Natural killer cell treated with Interleukin-12 subunit alpha and Interleukin-12 subunit beta and Interleukin-15 and Interleukin-18, amount 100 ng/mL, for 72 hours (primary cell): ENCODE data around the gene PIGN. TPM values are rescaled to one million over a fixed set of nuclear protein-coding genes. Genes with fewer than 3 reads are reported as not detected.
"Not testable (repeated sequence)": the region's sequence is repeated elsewhere in the genome, so short reads cannot be mapped to it uniquely, and the experiment has no call there.

Experiments
- ATAC-seq, 2 donors: fragments of 150-1000 bp; cut with Tn5 transposase in 1 of 2; sonication (Bioruptor Pico), chemical (Tn5 transposase) in 1 of 2; 2 replicates each; pipeline ENCODE4 v1.10.0; 2021
- DNase-seq: peaks from one replicate; pipeline ENCODE4 v3.0.0; 2022; ENCODE audit warnings: low spot score
- H3K27ac Mint-ChIP-seq, 2 donors: 1 replicate in 1 of 2; 2 replicates in 1 of 2; pipeline ENCODE4 v1.8.0; 2022; ENCODE audit warnings: mixed read lengths in 2 of 2, mild to moderate bottlenecking in 1 of 2, moderate library complexity in 1 of 2
- H3K27me3 Mint-ChIP-seq, 2 donors: 1 replicate in 1 of 2; 2 replicates in 1 of 2; pipeline ENCODE4 v1.8.0; 2022; ENCODE audit warnings: mixed read lengths in 2 of 2
- H3K36me3 Mint-ChIP-seq: one replicate; pipeline ENCODE4 v1.8.0; 2022; ENCODE audit warnings: mixed read lengths
- H3K4me1 Mint-ChIP-seq, 2 donors: 1 replicate in 1 of 2; 2 replicates in 1 of 2; pipeline ENCODE4 v1.8.0; 2022; ENCODE audit warnings: low read depth in 2 of 2, mixed read lengths in 2 of 2, mild to moderate bottlenecking in 1 of 2
- H3K4me3 Mint-ChIP-seq: one replicate; pipeline ENCODE4 v1.8.0; 2022; ENCODE audit warnings: mixed read lengths
- H3K9me3 Mint-ChIP-seq: 2 replicates; pipeline ENCODE4 v1.8.0; 2022; ENCODE audit warnings: mixed read lengths
- total RNA-seq, 2 donors: library from RNA; stranded (reverse); gene quantifications; one replicate each; pipeline ENCODE4 v1.2.3, GENCODE V29; 2022

Gene PIGN
- total RNA-seq, 2 donors from 2014 or later, result 35.7 to 53.6 TPM

DNA sequence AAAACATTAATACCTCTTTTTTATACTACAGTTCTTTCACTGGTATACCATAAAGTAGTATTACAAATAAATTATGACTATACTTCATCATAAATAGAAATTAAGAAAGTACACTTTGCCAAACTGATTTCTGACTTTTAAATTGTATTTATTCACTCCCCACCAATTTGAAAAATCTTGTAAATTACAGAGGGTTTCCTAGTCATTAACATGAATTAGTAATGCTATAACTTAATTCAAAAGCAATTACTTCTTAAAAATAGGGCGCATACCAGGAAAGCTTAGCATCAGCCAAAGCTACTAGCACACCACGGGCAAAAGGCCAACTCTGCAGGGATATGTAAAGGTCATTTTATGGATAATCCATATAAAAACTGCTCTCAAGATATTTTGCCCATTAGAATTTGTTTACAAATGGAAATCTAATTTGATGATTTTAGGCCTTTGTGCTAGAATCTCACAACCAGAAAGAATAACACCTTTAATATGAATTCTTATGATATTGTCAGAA is 142.3 kb downstream of the PIGN start:
- peaks cover 9% of the 10 kb centered on the region for H3K36me3 Mint-ChIP-seq

GRCh38 chr18:62037989-62038778 is 148.7 kb downstream of the PIGN start:
- Mint-ChIP-seq H3K4me1 (peaks cover 0 to 9% of the 10 kb centered on the region in 2 donors), H3K27me3 (no peaks in the 10 kb centered on the region), H3K36me3 (no peaks in the 10 kb centered on the region), H3K9me3 (no peaks in the 10 kb centered on the region), H3K27ac (no peak overlapping the region), H3K4me3 (no peak overlapping the region)
- ATAC-seq (no peak), DNase-seq (no peak)

More for the DNA sequence above, 142.3 kb downstream of the PIGN start:
- H3K27me3 Mint-ChIP-seq, result no peaks in the 10 kb centered on the region
- no peaks in the 10 kb centered on the region for H3K9me3 Mint-ChIP-seq
- DNase-seq (no peak), ATAC-seq (no peak)
- no peak overlapping the region for H3K4me3 Mint-ChIP-seq
- no peaks in the 10 kb centered on the region for H3K4me1 Mint-ChIP-seq
- H3K27ac Mint-ChIP-seq, result no peak overlapping the region

- no peaks in the 10 kb centered on the region for H3K9me3 Mint-ChIP-seq
- no peaks in the 10 kb centered on the region for H3K27me3 Mint-ChIP-seq
- no peak for ATAC-seq
- no peak overlapping the region for H3K27ac Mint-ChIP-seq
- H3K4me1 Mint-ChIP-seq, result peaks cover 0 to 9% of the 10 kb centered on the region in 2 donors
- H3K4me3 Mint-ChIP-seq, result no peak overlapping the region
- DNase-seq, result no peak
- H3K36me3 Mint-ChIP-seq, result no peaks in the 10 kb centered on the region
Measured at GRCh38 chr18:62037012-62037742, 149.7 kb downstream of the PIGN start.

DNA sequence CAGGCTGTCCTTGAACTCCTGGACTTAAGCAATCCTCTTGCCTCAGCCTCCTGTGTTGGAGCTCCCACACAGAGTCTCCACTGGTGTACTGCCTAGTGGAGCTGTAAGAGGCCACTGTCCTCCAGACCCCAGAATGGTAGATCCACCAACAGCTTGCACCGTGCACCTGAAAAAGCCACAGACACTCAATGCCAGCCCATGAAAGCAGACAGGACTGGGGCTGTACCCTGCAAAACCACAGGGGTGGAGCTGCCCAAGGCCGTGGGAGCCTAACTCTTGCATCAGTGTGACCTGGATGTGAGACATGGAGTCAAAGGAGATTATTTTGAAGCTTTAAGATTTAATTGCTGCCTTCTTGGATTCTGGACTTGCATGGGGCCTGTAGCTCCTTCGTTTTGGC is 152.6 kb downstream of the PIGN start:
- DNase-seq, H3K9me3 Mint-ChIP-seq, H3K36me3 Mint-ChIP-seq, H3K27me3 Mint-ChIP-seq, ATAC-seq, H3K27ac Mint-ChIP-seq, H3K4me3 Mint-ChIP-seq, H3K4me1 Mint-ChIP-seq: not testable (repeated sequence)

GRCh38 chr18:62033756-62034155 is 153.1 kb downstream of the PIGN start:
- Mint-ChIP-seq H3K4me3 (no peak overlapping the region), H3K27ac (no peak overlapping the region), H3K9me3 (no peaks in the 10 kb centered on the region), H3K4me1 (peaks cover 0 to 9% of the 10 kb centered on the region in 2 donors), H3K36me3 (no peaks in the 10 kb centered on the region), H3K27me3 (peaks cover 0 to 9% of the 10 kb centered on the region in 2 donors)
- DNase-seq (no peak), ATAC-seq (no peak)

- peaks cover 0 to 9% of the 10 kb centered on the region in 2 donors for H3K27me3 Mint-ChIP-seq
- no peaks in the 10 kb centered on the region for H3K36me3 Mint-ChIP-seq
- ATAC-seq, result no peak
Measured at GRCh38 chr18:62033207-62033606, 153.6 kb downstream of the PIGN start.

GRCh38 chr18:62030091-62030985 is 156.5 kb downstream of the PIGN start:
- Mint-ChIP-seq H3K4me1 (peaks cover 0 to 4% of the 10 kb centered on the region in 2 donors), H3K36me3 (no peaks in the 10 kb centered on the region), H3K27me3 (peaks cover 8 to 9% of the 10 kb centered on the region in 2 donors), H3K9me3 (no peaks in the 10 kb centered on the region), H3K27ac (no peak overlapping the region), H3K4me3 (no peak overlapping the region)
- ATAC-seq (no peak), DNase-seq (no peak)

More at GRCh38 chr18:62033207-62033606, 153.6 kb downstream of the PIGN start:
- H3K4me3 Mint-ChIP-seq, result no peak overlapping the region
- H3K9me3 Mint-ChIP-seq, result no peaks in the 10 kb centered on the region
- peaks cover 0 to 9% of the 10 kb centered on the region in 2 donors for H3K4me1 Mint-ChIP-seq
- DNase-seq, result no peak
- H3K27ac Mint-ChIP-seq, result no peak overlapping the region

GRCh38 chr18:62028715-62029114 is 158.1 kb downstream of the PIGN start:
- Mint-ChIP-seq H3K4me3 (no peak overlapping the region), H3K27me3 (peaks cover 8 to 15% of the 10 kb centered on the region in 2 donors), H3K36me3 (no peaks in the 10 kb centered on the region), H3K4me1 (peaks cover 0 to 4% of the 10 kb centered on the region in 2 donors), H3K27ac (no peak overlapping the region), H3K9me3 (no peaks in the 10 kb centered on the region)
- no peak for DNase-seq
- no peak for ATAC-seq

- ATAC-seq (no peak), DNase-seq (no peak)
- peaks cover 8 to 15% of the 10 kb centered on the region in 2 donors for H3K27me3 Mint-ChIP-seq
- no peaks in the 10 kb centered on the region for H3K4me1 Mint-ChIP-seq
- no peaks in the 10 kb centered on the region for H3K36me3 Mint-ChIP-seq
- no peak overlapping the region for H3K27ac Mint-ChIP-seq
- H3K9me3 Mint-ChIP-seq, result no peaks in the 10 kb centered on the region
- no peak overlapping the region for H3K4me3 Mint-ChIP-seq
Measured at GRCh38 chr18:62027914-62028520, 158.8 kb downstream of the PIGN start.

- Mint-ChIP-seq H3K9me3 (no peaks in the 10 kb centered on the region), H3K36me3 (no peaks in the 10 kb centered on the region), H3K4me3 (no peak overlapping the region), H3K27ac (no peak overlapping the region), H3K27me3 (peaks cover 8 to 15% of the 10 kb centered on the region in 2 donors), H3K4me1 (no peaks in the 10 kb centered on the region)
- ATAC-seq (no peak), DNase-seq (no peak)
Measured at GRCh38 chr18:62026586-62026985, 160.3 kb downstream of the PIGN start.

GRCh38 chr18:62024983-62025382 is 161.9 kb downstream of the PIGN start:
- H3K36me3 Mint-ChIP-seq, result no peaks in the 10 kb centered on the region
- DNase-seq (no peak), ATAC-seq (no peak)
- H3K27ac Mint-ChIP-seq, result no peak overlapping the region
- H3K4me1 Mint-ChIP-seq, result no peaks in the 10 kb centered on the region
- H3K9me3 Mint-ChIP-seq, result no peaks in the 10 kb centered on the region
- no peak overlapping the region for H3K4me3 Mint-ChIP-seq
- peaks cover 13% of the 10 kb centered on the region in 2 donors for H3K27me3 Mint-ChIP-seq

DNA sequence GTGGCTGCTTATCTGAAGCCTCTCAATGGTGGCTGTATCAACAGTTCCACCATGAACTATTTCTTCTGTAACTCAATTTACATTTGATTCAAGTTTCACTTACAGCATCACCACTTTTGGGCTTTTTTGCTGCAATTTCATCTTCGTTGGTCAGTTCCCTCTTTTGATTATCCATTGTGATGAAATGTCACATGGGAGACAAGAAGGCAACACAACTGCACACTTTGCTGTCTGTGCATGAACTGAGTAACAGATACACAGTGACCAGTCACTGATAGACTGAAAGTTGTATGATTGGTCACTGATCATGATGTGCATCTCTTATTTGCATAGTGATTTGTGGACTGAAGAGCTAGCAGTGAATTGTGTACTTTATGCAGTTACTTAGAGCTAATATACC is 163.3 kb downstream of the PIGN start:
- peaks cover 8 to 21% of the 10 kb centered on the region in 2 donors for H3K27me3 Mint-ChIP-seq

DNA sequence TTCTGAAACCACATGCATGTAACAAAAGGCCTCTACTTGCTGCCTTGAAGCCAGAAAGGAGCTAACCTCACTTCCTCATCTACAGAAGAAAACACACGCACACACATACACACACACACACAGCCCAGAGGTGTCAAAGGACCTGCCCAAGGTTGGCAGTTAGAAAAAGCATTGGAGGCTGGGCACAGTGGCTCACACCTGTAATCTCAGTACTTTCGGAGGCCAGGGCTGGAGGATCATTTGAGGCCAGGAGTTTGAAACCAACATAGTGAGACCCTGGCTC is 168.2 kb downstream of the PIGN start:
- ATAC-seq (no peak), DNase-seq (no peak)
- H3K4me3 Mint-ChIP-seq, result no peak overlapping the region
- H3K27ac Mint-ChIP-seq, result no peak overlapping the region
- H3K27me3 Mint-ChIP-seq, result peaks cover 2 to 13% of the 10 kb centered on the region in 2 donors
- no peaks in the 10 kb centered on the region for H3K9me3 Mint-ChIP-seq
- peaks cover 0 to 3% of the 10 kb centered on the region in 2 donors for H3K4me1 Mint-ChIP-seq
- no peaks in the 10 kb centered on the region for H3K36me3 Mint-ChIP-seq

More for the DNA sequence above, 163.3 kb downstream of the PIGN start:
- Mint-ChIP-seq H3K27ac (no peak overlapping the region), H3K9me3 (no peaks in the 10 kb centered on the region), H3K36me3 (no peaks in the 10 kb centered on the region), H3K4me1 (peaks cover 0 to 3% of the 10 kb centered on the region in 2 donors), H3K4me3 (no peak overlapping the region)
- ATAC-seq (no peak), DNase-seq (no peak)
